ENCODE measurements around the gene UAP1L1. TPM values are rescaled to one million over a fixed set of nuclear protein-coding genes. Genes with fewer than 3 reads are reported as not detected.

Gene UAP1L1
- total and polyA plus RNA-seq, 2 of the 8 experiments (the other 6 are each of a cell fraction or from before 2014, with no cell fraction given): 2.0 to 5.4 TPM

- H4K8ac ChIP-seq (ENCODE audit: extremely low read depth, insufficient read depth, low read length): no peak overlapping the region
- H3K27ac ChIP-seq (ENCODE audit: low read depth, low read length): no peak overlapping the region
- H3K36me3 ChIP-seq (ENCODE audit: control insufficient read depth in 2 of 4, insufficient read depth in 4 of 4, low read length in 3 of 4): no peaks in the 10 kb centered on the region
- H2BK120ac ChIP-seq (replicated peaks; ENCODE audit: low read depth, low read length): no peak overlapping the region
- no peak overlapping the region for H4K91ac ChIP-seq (replicated peaks; ENCODE audit: insufficient read length, low read length)
- H4K20me1 ChIP-seq (replicated peaks in 1 of 2; ENCODE audit: control insufficient read depth in 1 of 2, insufficient read depth in 2 of 2, low read length in 2 of 2): no peaks in the 10 kb centered on the region
- H3K4me3 ChIP-seq (ENCODE audit: extremely low read depth in 1 of 4, insufficient read depth in 2 of 4, low read depth in 3 of 4, low read length in 4 of 4): no peak overlapping the region
- no peak overlapping the region for H2BK15ac ChIP-seq (ENCODE audit: low read length)
- no peak overlapping the region for H3K23ac ChIP-seq (ENCODE audit: insufficient read length)
- H3K79me2 ChIP-seq (ENCODE audit: control insufficient read depth in 1 of 2, insufficient read depth in 2 of 2, low read length in 2 of 2): no peaks in the 10 kb centered on the region
- 80% methylated on average over 9 of the region's 9 CpGs; no CpG with 5 or more reads in 1 of the 2 experiments for WGBS, 2 experiments (ENCODE audit: extremely low coverage in 1 of 2, insufficient coverage in 1 of 2, insufficient read length in 1 of 2, insufficient replicate concordance in 2 of 2, low coverage in 1 of 2, low lambda C conversion rate in 2 of 2, missing lambda C conversion rate in 1 of 2)
- no peaks in the 10 kb centered on the region for H3K9me3 ChIP-seq (ENCODE audit: insufficient read depth in 2 of 2, low read depth in 1 of 2, low read length in 1 of 2)
- H2BK12ac ChIP-seq (ENCODE audit: low read depth, low read length): no peak overlapping the region
- DNase-seq (ENCODE audit: low read depth in 1 of 2, low spot score in 2 of 2): no peak
- H3K56ac ChIP-seq (replicated peaks; ENCODE audit: insufficient read length, low read depth, low read length): no peak overlapping the region
- H3K9ac ChIP-seq (replicated peaks in 1 of 4; ENCODE audit: extremely low read depth in 1 of 4, low read depth in 3 of 4, low read length in 3 of 4): no peak overlapping the region
- POLR2A ChIA-PET (ENCODE audit: partially characterized antibody): interaction anchor here (0.6 kb wide), 1 partner anchor 28 kb away, joined by 3 read pairs; the partner anchor contains the start of gene MAN1B1
- H3K27me3 ChIP-seq (replicated peaks in 1 of 4; ENCODE audit: control insufficient read depth in 3 of 4, extremely low read depth in 1 of 4, insufficient read depth in 3 of 4, low read length in 3 of 4): peaks cover 3 to 20% (median 14%) of the 10 kb centered on the region in 4 experiments; a peak in 6 of 7 replicates
- H3K4me2 ChIP-seq (ENCODE audit: insufficient read depth in 1 of 2, low read depth in 2 of 2, low read length in 2 of 2): no peak overlapping the region
- no peak overlapping the region for H2BK5ac ChIP-seq (ENCODE audit: low read depth, low read length)
- H3K23me2 ChIP-seq (ENCODE audit: low read depth, low read length): peaks cover 5% of the 10 kb centered on the region; the same call in 1 of the 2 replicates
- no peak overlapping the region for H4K5ac ChIP-seq (ENCODE audit: insufficient read length, low read depth, low read length)
- no peak for FAIRE-seq
- H3K4me1 ChIP-seq (replicated peaks in 1 of 4; ENCODE audit: control insufficient read depth in 3 of 4, insufficient read depth in 4 of 4, low read length in 3 of 4): peaks cover 0 to 15% (median 8%) of the 10 kb centered on the region in 4 experiments; a peak in 5 of 7 replicates
- no peak overlapping the region for H2AFZ ChIP-seq (ENCODE audit: low read length)
- H2AK5ac ChIP-seq (ENCODE audit: low read depth, low read length): no peak overlapping the region
- H2BK20ac ChIP-seq (ENCODE audit: low read length): no peak overlapping the region
- H3K14ac ChIP-seq (ENCODE audit: insufficient read length): no peak overlapping the region
- H3K79me1 ChIP-seq (ENCODE audit: low read depth, low read length): no peaks in the 10 kb centered on the region
- CTCF ChIA-PET (ENCODE audit: partially characterized antibody): interaction anchor here (1.0 to 8.6 kb wide), 10 partner anchors 9 to 111 kb away, joined by 3 to 156 read pairs (median 4); partner anchors contain the start of gene SAPCD2
- H3K18ac ChIP-seq (ENCODE audit: extremely low read depth, low read length): no peak overlapping the region
- H3K4ac ChIP-seq (replicated peaks; ENCODE audit: insufficient read length, low read depth, low read length): no peak overlapping the region
- no peak for TF ChIP-seq SUZ12 (IDR thresholded peaks at IDR 0.05; ENCODE audit: low read length)
- TF ChIP-seq BACH1 (IDR thresholded peaks at IDR 0.05; ENCODE audit: low read length): no peak
- TF ChIP-seq FOSL1 (IDR thresholded peaks at IDR 0.05; ENCODE audit: insufficient read depth, low read depth, low read length): no peak
- TF ChIP-seq ATF3 (IDR thresholded peaks at IDR 0.05; ENCODE audit: insufficient read depth, low read depth, low read length): no peak
- no peak for TF ChIP-seq TAF7 (optimal IDR thresholded peaks at IDR 0.05; ENCODE audit: borderline replicate concordance, low read depth, low read length)
- TF ChIP-seq MAX (IDR thresholded peaks at IDR 0.05): no peak
- no peak for TF ChIP-seq RAD21 (IDR thresholded peaks at IDR 0.05 in 1 of 2, conservative IDR thresholded peaks at IDR 0.05 in 1 of 2; ENCODE audit: low read depth in 2 of 2, low read length in 2 of 2)
- no peak for TF ChIP-seq SIX5 (IDR thresholded peaks at IDR 0.05; ENCODE audit: low read depth, low read length)
- no peak for TF ChIP-seq CBX5 (IDR thresholded peaks at IDR 0.05; ENCODE audit: low read depth, low read length)
- TF ChIP-seq KDM4A (IDR thresholded peaks at IDR 0.05; ENCODE audit: low read depth, low read length, severe bottlenecking): no peak
Observed at GRCh38 chr9:137058521-137059234, 18.6 kb upstream of the UAP1L1 start.
